WTC11 (cell line): ENCODE measurements around the gene SNTN.

ENCODE experiments used
- ATF2 ChIP-seq: sonication (generic); formaldehyde crosslinking; IDR thresholded peaks from 2 replicates; pipeline ENCODE4 v1.8.1; 2022; ENCODE audit warnings: low read depth, missing genetic modification reagents, borderline replicate concordance
- CBFB ChIP-seq: sonication (generic); formaldehyde crosslinking; IDR thresholded peaks from 2 replicates; pipeline ENCODE4 v1.8.1; 2022; ENCODE audit warnings: mild to moderate bottlenecking, low read depth, missing genetic modification reagents
- KAT7 ChIP-seq: sonication (generic); formaldehyde crosslinking; IDR thresholded peaks from 2 replicates; pipeline ENCODE4 v1.8.1; 2023; ENCODE audit warnings: missing genetic modification reagents, mild to moderate bottlenecking, borderline replicate concordance
- NR2C2 ChIP-seq: sonication (generic); formaldehyde crosslinking; IDR thresholded peaks from 2 replicates; pipeline ENCODE4 v1.8.0; 2022; ENCODE audit warnings: mild to moderate bottlenecking, missing genetic modification reagents
- PRDM15 ChIP-seq: sonication (generic); formaldehyde crosslinking; IDR thresholded peaks from 2 replicates; pipeline ENCODE4 v1.8.0; 2022; ENCODE audit warnings: missing genetic modification reagents
- TCF7 ChIP-seq: sonication (generic); formaldehyde crosslinking; IDR thresholded peaks from 2 replicates; pipeline ENCODE4 v1.8.0; 2022; ENCODE audit warnings: mild to moderate bottlenecking, low read depth, missing genetic modification reagents, moderate library complexity
- TF ChIP-seq, protein P1 (sequence below): fragments of 200-600 bp; IDR thresholded peaks from 2 replicates; pipeline ENCODE4 v1.8.0; 2022; ENCODE audit warnings: antibody characterized with exemption
- TF ChIP-seq, protein P2 (sequence below): sonication (generic); formaldehyde crosslinking; IDR thresholded peaks from 2 replicates; pipeline ENCODE4 v1.8.1; 2023; ENCODE audit warnings: mild to moderate bottlenecking, missing genetic modification reagents
- TF ChIP-seq, protein P3 (sequence below): sonication (generic); formaldehyde crosslinking; IDR thresholded peaks from 2 replicates; pipeline ENCODE4 v1.8.1; 2022; ENCODE audit warnings: mild to moderate bottlenecking, moderate library complexity, missing genetic modification reagents

- TF ChIP-seq, protein P1, sequence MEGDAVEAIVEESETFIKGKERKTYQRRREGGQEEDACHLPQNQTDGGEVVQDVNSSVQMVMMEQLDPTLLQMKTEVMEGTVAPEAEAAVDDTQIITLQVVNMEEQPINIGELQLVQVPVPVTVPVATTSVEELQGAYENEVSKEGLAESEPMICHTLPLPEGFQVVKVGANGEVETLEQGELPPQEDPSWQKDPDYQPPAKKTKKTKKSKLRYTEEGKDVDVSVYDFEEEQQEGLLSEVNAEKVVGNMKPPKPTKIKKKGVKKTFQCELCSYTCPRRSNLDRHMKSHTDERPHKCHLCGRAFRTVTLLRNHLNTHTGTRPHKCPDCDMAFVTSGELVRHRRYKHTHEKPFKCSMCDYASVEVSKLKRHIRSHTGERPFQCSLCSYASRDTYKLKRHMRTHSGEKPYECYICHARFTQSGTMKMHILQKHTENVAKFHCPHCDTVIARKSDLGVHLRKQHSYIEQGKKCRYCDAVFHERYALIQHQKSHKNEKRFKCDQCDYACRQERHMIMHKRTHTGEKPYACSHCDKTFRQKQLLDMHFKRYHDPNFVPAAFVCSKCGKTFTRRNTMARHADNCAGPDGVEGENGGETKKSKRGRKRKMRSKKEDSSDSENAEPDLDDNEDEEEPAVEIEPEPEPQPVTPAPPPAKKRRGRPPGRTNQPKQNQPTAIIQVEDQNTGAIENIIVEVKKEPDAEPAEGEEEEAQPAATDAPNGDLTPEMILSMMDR: no peak
- TF ChIP-seq ATF2 (CRISPR knock-in tag): no peak
- TF ChIP-seq NR2C2 (CRISPR knock-in tag): no peak
- TF ChIP-seq, protein P2, sequence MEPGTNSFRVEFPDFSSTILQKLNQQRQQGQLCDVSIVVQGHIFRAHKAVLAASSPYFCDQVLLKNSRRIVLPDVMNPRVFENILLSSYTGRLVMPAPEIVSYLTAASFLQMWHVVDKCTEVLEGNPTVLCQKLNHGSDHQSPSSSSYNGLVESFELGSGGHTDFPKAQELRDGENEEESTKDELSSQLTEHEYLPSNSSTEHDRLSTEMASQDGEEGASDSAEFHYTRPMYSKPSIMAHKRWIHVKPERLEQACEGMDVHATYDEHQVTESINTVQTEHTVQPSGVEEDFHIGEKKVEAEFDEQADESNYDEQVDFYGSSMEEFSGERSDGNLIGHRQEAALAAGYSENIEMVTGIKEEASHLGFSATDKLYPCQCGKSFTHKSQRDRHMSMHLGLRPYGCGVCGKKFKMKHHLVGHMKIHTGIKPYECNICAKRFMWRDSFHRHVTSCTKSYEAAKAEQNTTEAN: no peak
- no peak for TF ChIP-seq CBFB (CRISPR knock-in tag)
- TF ChIP-seq, protein P3, sequence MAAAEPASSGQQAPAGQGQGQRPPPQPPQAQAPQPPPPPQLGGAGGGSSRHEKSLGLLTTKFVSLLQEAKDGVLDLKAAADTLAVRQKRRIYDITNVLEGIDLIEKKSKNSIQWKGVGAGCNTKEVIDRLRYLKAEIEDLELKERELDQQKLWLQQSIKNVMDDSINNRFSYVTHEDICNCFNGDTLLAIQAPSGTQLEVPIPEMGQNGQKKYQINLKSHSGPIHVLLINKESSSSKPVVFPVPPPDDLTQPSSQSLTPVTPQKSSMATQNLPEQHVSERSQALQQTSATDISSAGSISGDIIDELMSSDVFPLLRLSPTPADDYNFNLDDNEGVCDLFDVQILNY (CRISPR knock-in tag): no peak
- TF ChIP-seq TCF7 (CRISPR knock-in tag): no peak
- TF ChIP-seq PRDM15 (CRISPR knock-in tag): no peak
- TF ChIP-seq KAT7 (CRISPR knock-in tag): no peak
Measured at GRCh38 chr3:63631670-63632069, 20.8 kb upstream of the SNTN start.
